ENCODE results near the gene CDX2. TPM values are rescaled to one million over a fixed set of nuclear protein-coding genes. Genes with fewer than 3 reads are reported as not detected.

The CDX2 gene
- total RNA-seq, 1 donor from 2014 or later, result 24.8 TPM

GRCh38 chr13:27970382-27971235 lies 1.5 kb upstream of the CDX2 start:
- Mint-ChIP-seq H3K36me3 (ENCODE audit: insufficient read depth) (no peaks in the 10 kb centered on the region), H3K27me3 (peaks cover 77% of the 10 kb centered on the region), H3K4me3 (ENCODE audit: low read depth) (peak overlapping the region; percentile 34), H3K4me1 (ENCODE audit: low read depth) (peaks cover 38% of the 10 kb centered on the region), H3K9me3 (ENCODE audit: low read depth) (no peaks in the 10 kb centered on the region), H3K27ac (no peak overlapping the region)
- DNase-seq (ENCODE audit: low spot score, unreplicated experiment), result peak; percentile 11
- no peak for TF ChIP-seq CTCF (IDR thresholded peaks at IDR 0.05; ENCODE audit: unreplicated experiment)

- TF ChIP-seq CTCF (IDR thresholded peaks at IDR 0.05; ENCODE audit: unreplicated experiment), result no peak
- Mint-ChIP-seq H3K27ac (no peak overlapping the region), H3K27me3 (peaks cover 70% of the 10 kb centered on the region), H3K9me3 (ENCODE audit: low read depth) (no peaks in the 10 kb centered on the region), H3K4me3 (ENCODE audit: low read depth) (peak overlapping the region; percentile 87), H3K36me3 (ENCODE audit: insufficient read depth) (no peaks in the 10 kb centered on the region), H3K4me1 (ENCODE audit: low read depth) (peaks cover 43% of the 10 kb centered on the region)
- no peak for DNase-seq (ENCODE audit: low spot score, unreplicated experiment)
These were observed 733 bp upstream of the CDX2 start for GRCh38 chr13:27969866-27970229.

- TF ChIP-seq CTCF (IDR thresholded peaks at IDR 0.05; ENCODE audit: unreplicated experiment), result no peak
- H3K36me3 Mint-ChIP-seq (ENCODE audit: insufficient read depth), result no peaks in the 10 kb centered on the region
- peak overlapping the region; percentile 87 for H3K4me3 Mint-ChIP-seq (ENCODE audit: low read depth)
- peaks cover 49% of the 10 kb centered on the region for H3K4me1 Mint-ChIP-seq (ENCODE audit: low read depth)
- H3K27me3 Mint-ChIP-seq, result peaks cover 56% of the 10 kb centered on the region
- H3K9me3 Mint-ChIP-seq (ENCODE audit: low read depth), result no peaks in the 10 kb centered on the region
- H3K27ac Mint-ChIP-seq, result no peak overlapping the region
- no peak for DNase-seq (ENCODE audit: low spot score, unreplicated experiment)
These were observed 616 bp downstream of the CDX2 start for GRCh38 chr13:27968316-27969081.

- no peaks in the 10 kb centered on the region for H3K36me3 Mint-ChIP-seq (ENCODE audit: insufficient read depth)
- peak overlapping the region; percentile 87 for H3K4me3 Mint-ChIP-seq (ENCODE audit: low read depth)
- H3K27me3 Mint-ChIP-seq, result peaks cover 51% of the 10 kb centered on the region
- H3K9me3 Mint-ChIP-seq (ENCODE audit: low read depth), result no peaks in the 10 kb centered on the region
- H3K27ac Mint-ChIP-seq, result peak overlapping the region; percentile 92
- TF ChIP-seq CTCF (IDR thresholded peaks at IDR 0.05; ENCODE audit: unreplicated experiment), result no peak
- no peak for DNase-seq (ENCODE audit: low spot score, unreplicated experiment)
- peaks cover 49% of the 10 kb centered on the region for H3K4me1 Mint-ChIP-seq (ENCODE audit: low read depth)
These were observed 1.3 kb downstream of the CDX2 start for GRCh38 chr13:27967736-27968315.

GRCh38 chr13:27967203-27967735 lies 1.8 kb downstream of the CDX2 start:
- Mint-ChIP-seq H3K27me3 (peaks cover 46% of the 10 kb centered on the region), H3K4me1 (ENCODE audit: low read depth) (peaks cover 54% of the 10 kb centered on the region), H3K4me3 (ENCODE audit: low read depth) (peak overlapping the region; percentile 87), H3K9me3 (ENCODE audit: low read depth) (no peaks in the 10 kb centered on the region), H3K27ac (peak overlapping the region; percentile 92), H3K36me3 (ENCODE audit: insufficient read depth) (peaks cover 1% of the 10 kb centered on the region)
- DNase-seq (ENCODE audit: low spot score, unreplicated experiment), result no peak
- no peak for TF ChIP-seq CTCF (IDR thresholded peaks at IDR 0.05; ENCODE audit: unreplicated experiment)

Data from progenitor cell of endocrine pancreas (in vitro differentiated cells).